Muscle of back (tissue), 11 donors: ENCODE results near the gene MAP3K3. TPM values are rescaled to one million over a fixed set of nuclear protein-coding genes. Genes with fewer than 3 reads are reported as not detected.
A peak's percentile ranks its signal among the peaks of the same experiment; 100 is the strongest.

ENCODE experiments used
- DNase-seq, 3 donors: peaks; one replicate each; pipeline versions ENCODE4 v3.0.0 to v3.0.0-alpha.2; 2013
- polyA plus RNA-seq, 10 donors: library from polyadenylated mRNA; unstranded; fragments of 120-200 nt; gene quantifications; one replicate each; pipeline ENCODE4 v1.2.1, GENCODE V29; 2013; ENCODE audit not compliant: insufficient read length in 10 of 10

The MAP3K3 gene
- polyA plus RNA-seq, 10 donors: 20.2 to 27.9 (median 23.7) TPM

DNA sequence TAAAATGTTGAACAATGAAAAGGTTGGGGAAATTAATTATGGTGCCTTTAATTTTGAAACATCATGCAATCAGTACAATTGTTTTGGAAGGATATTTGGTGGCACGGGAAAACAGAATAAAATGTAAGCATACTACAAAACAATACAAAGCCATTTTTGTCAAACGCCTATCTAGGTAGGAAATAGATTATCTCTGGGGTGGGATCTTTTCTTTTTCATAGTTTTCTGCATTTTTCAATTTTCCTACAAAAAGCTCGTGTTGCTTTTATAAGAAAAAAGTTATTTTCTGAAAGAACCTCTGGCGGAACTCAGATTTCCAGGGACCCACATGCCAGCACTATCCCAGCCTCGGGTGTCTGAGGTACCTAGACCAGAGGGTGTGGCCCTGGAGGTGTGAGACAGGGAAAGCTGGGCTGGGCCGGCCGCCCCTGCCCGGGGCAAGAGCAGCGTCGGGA, 961 bp upstream of the MAP3K3 start:
- DNase-seq: no peak

GRCh38 chr17:63622574-63623390, 565 bp downstream of the MAP3K3 start:
- DNase-seq: peak; percentile 32 to 82 (median 62)

DNA sequence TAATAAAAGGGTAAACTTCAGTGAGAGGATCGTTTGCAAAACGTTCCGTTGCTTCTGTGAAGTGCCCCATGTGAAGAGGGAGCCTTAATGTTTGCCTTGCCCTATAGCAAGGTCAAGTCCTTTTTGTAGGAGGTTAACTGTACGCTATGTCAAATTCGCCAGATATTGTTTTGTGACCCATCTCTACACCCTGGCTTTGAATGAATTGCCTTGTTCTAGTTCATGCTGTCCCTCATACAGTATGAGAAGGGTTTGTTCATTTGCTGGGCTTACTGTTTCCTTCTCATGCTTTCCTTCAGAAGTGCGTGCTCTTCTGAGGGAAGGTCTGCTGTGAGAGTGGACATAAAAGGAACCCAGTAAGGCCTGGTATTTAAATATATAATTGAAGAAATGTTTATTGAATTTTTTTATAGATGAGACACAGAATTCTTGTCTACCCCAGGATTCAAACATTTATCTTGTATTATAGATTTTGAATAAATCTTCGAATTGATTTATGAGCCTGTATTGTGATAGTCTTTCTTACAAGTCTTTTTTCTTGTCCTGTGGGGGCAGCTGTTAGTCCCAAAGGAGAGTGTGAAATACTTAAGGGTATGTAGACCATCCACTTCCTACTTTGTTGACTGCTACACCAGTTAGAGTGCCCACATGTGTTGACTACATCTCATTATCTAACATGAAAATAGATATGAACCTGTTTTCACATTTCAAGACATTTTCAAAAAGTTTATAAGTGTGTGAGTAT, 1.7 kb downstream of the MAP3K3 start:
- no peak for DNase-seq

- no peak for DNase-seq
These were observed 2.3 kb downstream of the MAP3K3 start for GRCh38 chr17:63624531-63624880.

DNA sequence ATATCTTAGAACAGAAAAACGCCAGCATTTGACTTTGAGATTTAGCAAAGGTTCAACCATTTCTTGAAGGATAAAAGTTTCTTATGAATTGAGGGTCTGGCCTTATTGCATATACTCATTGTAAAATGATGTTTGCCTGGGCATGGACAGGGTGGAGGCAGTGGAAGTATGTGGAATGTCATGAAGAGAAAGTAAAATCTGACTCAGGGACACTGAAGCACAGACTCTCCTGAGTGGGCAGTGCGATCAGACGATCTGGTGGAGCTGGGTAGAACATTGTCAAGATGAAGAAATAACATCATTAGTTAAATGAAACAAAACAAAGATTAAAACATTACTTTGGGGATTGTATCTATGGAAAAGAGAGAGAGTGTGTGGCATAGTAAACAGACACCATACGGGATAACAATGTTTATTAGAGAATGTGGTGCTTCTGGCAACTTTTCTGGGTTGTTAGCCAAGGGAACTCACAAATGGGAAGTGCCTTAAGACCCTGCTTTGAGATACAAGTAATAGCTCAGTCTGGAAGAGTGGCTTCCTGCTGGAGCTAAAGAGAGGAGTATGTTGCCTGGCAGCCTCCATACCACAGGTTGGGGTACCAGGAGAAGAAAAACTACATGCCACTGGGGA, 4.4 kb downstream of the MAP3K3 start:
- DNase-seq: no peak

DNA sequence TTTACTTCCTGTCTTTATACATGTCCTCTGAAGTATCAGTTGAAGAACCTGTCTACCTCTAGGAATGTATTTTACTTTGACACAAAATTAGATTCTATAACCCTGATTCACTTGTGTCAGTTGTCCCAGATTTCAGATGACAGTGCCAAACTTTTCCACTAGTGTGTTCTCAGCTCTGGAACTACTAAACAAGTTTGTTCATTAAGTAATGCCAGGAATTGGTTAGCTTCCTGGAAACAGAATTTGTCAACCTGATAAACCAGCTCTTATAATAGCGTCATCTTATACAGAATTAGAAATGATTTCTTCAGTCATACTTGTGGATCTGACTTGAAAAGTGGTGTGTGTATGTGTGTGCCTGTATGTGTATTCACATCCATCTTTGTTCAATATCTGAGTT, 7.4 kb downstream of the MAP3K3 start:
- no peak for DNase-seq

DNA sequence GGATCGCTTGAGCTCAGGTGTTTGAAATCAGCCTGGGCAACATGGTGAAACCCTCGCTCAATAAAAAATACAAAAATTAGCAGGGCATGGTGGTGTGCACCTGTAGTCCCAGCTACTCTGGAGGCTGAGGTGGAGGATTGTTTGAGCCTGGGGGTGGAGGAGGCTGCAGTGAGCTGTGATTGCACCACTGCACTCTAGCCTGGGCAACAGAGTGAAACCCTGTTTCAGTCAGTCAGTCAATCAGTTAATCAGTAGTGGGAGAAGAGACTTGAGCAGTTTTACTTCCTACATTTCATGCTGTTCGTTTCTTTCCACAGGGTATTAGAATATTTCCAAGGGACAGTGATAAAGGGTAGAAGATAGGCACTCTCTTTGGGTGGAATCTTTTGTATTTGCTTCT, 8.8 kb downstream of the MAP3K3 start:
- DNase-seq: no peak

DNA sequence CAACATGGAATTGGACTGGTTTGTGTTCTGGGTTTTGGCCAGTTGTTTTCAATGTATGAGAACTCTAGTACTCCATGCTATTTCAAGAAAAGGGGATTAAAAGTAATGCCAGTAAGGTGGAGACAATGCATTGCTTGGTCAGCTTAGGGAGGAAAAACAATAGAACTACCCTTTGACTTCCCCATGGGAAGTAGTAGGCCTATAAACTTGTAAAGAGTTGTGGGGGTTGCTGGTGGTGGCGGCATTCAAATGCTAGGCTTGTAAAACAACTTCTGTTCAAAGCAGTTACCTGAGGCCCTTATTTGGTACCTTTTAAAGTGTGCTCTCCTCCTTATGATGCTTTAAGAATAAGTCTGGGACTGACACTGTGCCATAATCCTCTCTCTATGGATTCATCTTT, 9.4 kb downstream of the MAP3K3 start:
- no peak for DNase-seq

GRCh38 chr17:63633742-63634141, 11.5 kb downstream of the MAP3K3 start:
- DNase-seq: no peak

GRCh38 chr17:63634163-63634562, 11.9 kb downstream of the MAP3K3 start:
- peak in 1 of 3 donors; percentile 45 for DNase-seq

GRCh38 chr17:63634816-63635215, 12.6 kb downstream of the MAP3K3 start:
- no peak for DNase-seq

GRCh38 chr17:63635290-63635689, 13.1 kb downstream of the MAP3K3 start:
- no peak for DNase-seq

- DNase-seq: no peak
These were observed 13.6 kb downstream of the MAP3K3 start for GRCh38 chr17:63635787-63636186.

- no peak for DNase-seq
These were observed 16.9 kb downstream of the MAP3K3 start for GRCh38 chr17:63639125-63639524.

GRCh38 chr17:63640038-63640437, 17.8 kb downstream of the MAP3K3 start:
- no peak for DNase-seq

GRCh38 chr17:63641692-63642448, 19.7 kb downstream of the MAP3K3 start:
- DNase-seq: peak in 2 of 3 donors; percentile 30 to 47

DNA sequence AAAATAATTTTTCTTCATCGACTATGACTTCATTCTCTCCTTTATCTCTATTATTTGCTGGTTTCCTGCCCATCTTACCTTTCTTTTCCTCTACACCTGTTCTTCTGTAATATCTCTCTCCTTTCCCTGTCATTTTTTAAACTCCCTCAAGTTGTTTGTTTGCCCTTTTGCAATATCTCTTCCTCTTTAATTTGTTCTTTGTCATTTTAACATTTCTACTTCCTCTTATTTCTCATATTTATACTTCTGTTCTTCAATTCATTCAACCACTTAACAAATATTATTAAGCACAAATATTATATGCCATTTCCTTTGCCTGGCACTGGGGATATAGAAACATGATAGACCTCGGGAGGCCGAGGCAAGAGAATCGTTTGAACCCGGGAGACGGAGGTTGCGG, 22.6 kb downstream of the MAP3K3 start:
- DNase-seq: no peak

- DNase-seq: no peak
These were observed 23.7 kb downstream of the MAP3K3 start for GRCh38 chr17:63645775-63646487.

GRCh38 chr17:63646488-63646806, 24.2 kb downstream of the MAP3K3 start:
- no peak for DNase-seq

- peak in 1 of 3 donors; percentile 23 for DNase-seq
These were observed 25.0 kb downstream of the MAP3K3 start for GRCh38 chr17:63647065-63647725.

DNA sequence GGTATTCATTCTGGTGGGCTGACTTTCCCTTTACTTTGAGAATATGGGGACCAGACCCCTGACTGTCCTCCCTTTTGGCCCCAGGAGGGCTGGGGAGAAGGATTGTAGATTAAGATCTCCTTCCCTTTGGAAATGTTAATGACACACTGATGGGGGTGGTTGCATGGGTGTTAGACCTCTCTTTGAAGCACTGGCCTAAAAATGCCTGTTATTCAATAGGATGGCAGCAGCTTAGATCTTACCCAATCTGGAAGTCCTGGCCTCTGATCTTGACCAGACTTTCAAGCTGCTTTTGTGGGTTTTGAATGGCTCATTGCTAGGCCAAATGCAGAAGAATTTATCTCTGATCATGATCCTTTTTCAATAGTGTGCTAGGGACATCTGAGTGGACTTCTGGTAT, 25.7 kb downstream of the MAP3K3 start:
- no peak for DNase-seq
